Measurements from ENCODE around the gene TMEM91. TPM values are rescaled to one million over a fixed set of nuclear protein-coding genes. Genes with fewer than 3 reads are reported as not detected.
"Not testable (repeated sequence)": the region's sequence is repeated elsewhere in the genome, so short reads cannot be mapped to it uniquely, and the experiment has no call there.

TMEM91 gene
- polyA plus RNA-seq, 1 of the 3 experiments (the other 2 are of a cell fraction), result 5.7 TPM

DNA sequence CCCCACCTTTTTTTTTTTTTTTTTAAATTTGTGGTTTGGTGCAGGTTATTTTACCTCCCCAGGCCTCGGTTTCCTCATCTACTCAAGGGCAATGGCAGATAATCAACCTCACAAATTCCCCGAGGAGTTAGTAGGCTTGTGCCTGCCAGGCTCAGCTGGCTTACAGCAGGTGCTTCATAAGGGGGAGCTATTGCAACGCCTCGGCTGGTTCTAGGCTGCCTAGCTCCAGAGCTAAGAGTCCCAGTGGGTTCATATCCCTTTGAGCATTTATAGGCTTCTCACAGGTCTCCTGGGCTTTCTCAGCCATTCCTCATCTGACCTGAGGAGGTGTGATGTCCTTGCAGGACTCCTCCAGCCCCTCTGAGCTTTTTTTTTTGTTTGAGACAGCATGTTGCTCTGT is 31.9 kb downstream of the TMEM91 start:
- Histone ChIP-seq H3K27me3 (ENCODE audit: insufficient read depth) (no peaks in the 10 kb centered on the region), H3K36me3 (replicated peaks in 1 of 2; ENCODE audit: control insufficient read depth in 1 of 2, insufficient read depth in 2 of 2, low read length in 1 of 2) (peaks cover 0 to 6% of the 10 kb centered on the region in 2 experiments), H3K9me2 (no peaks in the 10 kb centered on the region), H3K9me3 (no peaks in the 10 kb centered on the region), H4K20me1 (ENCODE audit: insufficient read depth) (no peaks in the 10 kb centered on the region), H3K4me3 (ENCODE audit: low read depth in 2 of 2, low read length in 1 of 2) (no peak overlapping the region), H3K27ac (ENCODE audit: low read depth in 2 of 2, low read length in 1 of 2) (no peak overlapping the region), H3K79me2 (ENCODE audit: insufficient read depth) (no peaks in the 10 kb centered on the region), H3F3A (replicated peaks; ENCODE audit: insufficient read depth) (no peaks in the 10 kb centered on the region), H3K4me1 (ENCODE audit: control insufficient read depth in 1 of 2, insufficient read depth in 2 of 2, low read depth in 1 of 2, low read length in 1 of 2) (peaks cover 0 to 12% of the 10 kb centered on the region in 2 experiments; a peak in 1 of 4 replicates), H2AFZ (ENCODE audit: low read depth) (no peak overlapping the region), H3K9ac (no peak overlapping the region), H3K4me2 (no peak overlapping the region)
- ChIA-PET CTCF (interaction anchor here (0.6 to 1.3 kb wide), 3 partner anchors 41 to 1905 kb away, joined by 3 to 5 read pairs (median 3); no protein-coding TSS in a partner anchor), POLR2A (interaction anchor here (1.1 kb wide), 1 partner anchor 45 kb away, joined by 3 read pairs; the partner anchor contains the start of gene B9D2)
- DNase-seq, result no peak
- WGBS (ENCODE audit: low lambda C conversion rate), result 75% methylated on average over 4 of the region's 4 CpGs
- no peak for TF ChIP-seq SMC3 (IDR thresholded peaks at IDR 0.05; ENCODE audit: low read depth, low read length)
- TF ChIP-seq NRF1 (IDR thresholded peaks at IDR 0.05; ENCODE audit: low read depth, low read length), result no peak
- TF ChIP-seq MXI1 (IDR thresholded peaks at IDR 0.05; ENCODE audit: low read depth, low read length), result no peak
- TF ChIP-seq, protein P1, sequence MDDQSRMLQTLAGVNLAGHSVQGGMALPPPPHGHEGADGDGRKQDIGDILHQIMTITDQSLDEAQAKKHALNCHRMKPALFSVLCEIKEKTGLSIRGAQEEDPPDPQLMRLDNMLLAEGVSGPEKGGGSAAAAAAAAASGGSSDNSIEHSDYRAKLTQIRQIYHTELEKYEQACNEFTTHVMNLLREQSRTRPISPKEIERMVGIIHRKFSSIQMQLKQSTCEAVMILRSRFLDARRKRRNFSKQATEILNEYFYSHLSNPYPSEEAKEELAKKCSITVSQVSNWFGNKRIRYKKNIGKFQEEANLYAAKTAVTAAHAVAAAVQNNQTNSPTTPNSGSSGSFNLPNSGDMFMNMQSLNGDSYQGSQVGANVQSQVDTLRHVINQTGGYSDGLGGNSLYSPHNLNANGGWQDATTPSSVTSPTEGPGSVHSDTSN (IDR thresholded peaks at IDR 0.05), result no peak

DNA sequence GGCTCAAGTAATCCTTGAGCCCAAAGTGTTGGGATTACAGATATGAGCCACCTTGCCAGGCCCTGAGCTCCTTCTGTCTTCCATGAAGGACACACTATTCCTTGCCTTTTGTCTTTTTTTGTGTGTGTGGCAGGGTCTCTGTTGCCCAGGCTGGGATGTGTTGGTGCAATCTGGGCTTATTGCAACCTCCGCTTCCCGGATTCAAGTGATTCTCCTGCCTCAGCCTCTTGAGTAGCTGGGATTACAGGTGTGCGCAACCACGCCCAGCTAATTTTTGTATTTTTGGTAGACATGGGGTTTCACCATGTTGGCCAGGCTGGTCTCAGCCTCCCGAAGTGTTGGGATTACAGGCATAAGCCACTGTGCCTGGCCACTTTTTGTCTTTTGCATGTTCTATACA is 32.5 kb downstream of the TMEM91 start:
- not testable (repeated sequence) for H3K9me3 ChIP-seq; H3F3A ChIP-seq (replicated peaks; ENCODE audit: insufficient read depth); H3K9ac ChIP-seq; H3K9me2 ChIP-seq; H3K27ac ChIP-seq (ENCODE audit: low read depth in 2 of 2, low read length in 1 of 2); H3K27me3 ChIP-seq (ENCODE audit: insufficient read depth); H3K79me2 ChIP-seq (ENCODE audit: insufficient read depth); H4K20me1 ChIP-seq (ENCODE audit: insufficient read depth); DNase-seq; H2AFZ ChIP-seq (ENCODE audit: low read depth); H3K4me2 ChIP-seq; H3K4me3 ChIP-seq (ENCODE audit: low read depth in 2 of 2, low read length in 1 of 2)
- ChIA-PET POLR2A (interaction anchor here (1.1 kb wide), 1 partner anchor 45 kb away, joined by 3 read pairs; the partner anchor contains the start of gene B9D2), CTCF (interaction anchor here (1.2 to 1.3 kb wide), 2 partner anchors 40 to 101 kb away, joined by 3 to 5 read pairs; no protein-coding TSS in a partner anchor)
- peaks cover 0 to 12% of the 10 kb centered on the region in 2 experiments; a peak in 1 of 4 replicates for H3K4me1 ChIP-seq (ENCODE audit: control insufficient read depth in 1 of 2, insufficient read depth in 2 of 2, low read depth in 1 of 2, low read length in 1 of 2)
- peaks cover 0 to 12% of the 10 kb centered on the region in 2 experiments for H3K36me3 ChIP-seq (replicated peaks in 1 of 2; ENCODE audit: control insufficient read depth in 1 of 2, insufficient read depth in 2 of 2, low read length in 1 of 2)
- WGBS (ENCODE audit: low lambda C conversion rate), result 95% methylated on average over 5 of the region's 5 CpGs

DNA sequence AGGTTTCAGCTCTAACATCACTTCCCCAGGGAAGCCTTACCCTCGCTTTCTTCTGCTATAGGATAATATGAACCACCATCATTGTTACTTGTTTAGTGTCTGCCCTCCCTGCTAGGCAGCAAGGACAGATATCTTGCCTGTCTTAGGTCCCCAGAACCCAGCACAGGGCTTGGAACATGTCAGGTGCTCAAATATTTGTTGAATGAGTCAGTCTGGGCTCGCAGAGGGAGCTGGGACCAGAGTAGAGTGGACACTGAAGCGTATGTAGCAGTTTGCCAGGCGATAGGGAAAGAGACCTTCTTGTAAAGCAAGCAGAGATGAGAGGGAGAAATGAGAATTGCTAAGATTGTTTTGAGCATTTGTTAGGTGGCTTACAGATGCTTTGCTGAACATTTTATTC is 33.0 kb downstream of the TMEM91 start:
- Histone ChIP-seq H3K79me2 (ENCODE audit: insufficient read depth) (no peaks in the 10 kb centered on the region), H3K9ac (no peak overlapping the region), H3K36me3 (replicated peaks in 1 of 2; ENCODE audit: control insufficient read depth in 1 of 2, insufficient read depth in 2 of 2, low read length in 1 of 2) (peaks cover 0 to 16% of the 10 kb centered on the region in 2 experiments), H4K20me1 (ENCODE audit: insufficient read depth) (no peaks in the 10 kb centered on the region), H3K27ac (ENCODE audit: low read depth in 2 of 2, low read length in 1 of 2) (no peak overlapping the region), H2AFZ (ENCODE audit: low read depth) (no peak overlapping the region), H3K9me3 (no peaks in the 10 kb centered on the region), H3F3A (replicated peaks; ENCODE audit: insufficient read depth) (no peaks in the 10 kb centered on the region), H3K27me3 (ENCODE audit: insufficient read depth) (no peaks in the 10 kb centered on the region), H3K4me3 (ENCODE audit: low read depth in 2 of 2, low read length in 1 of 2) (no peak overlapping the region), H3K4me1 (ENCODE audit: control insufficient read depth in 1 of 2, insufficient read depth in 2 of 2, low read depth in 1 of 2, low read length in 1 of 2) (peaks cover 0 to 12% of the 10 kb centered on the region in 2 experiments; a peak in 1 of 4 replicates), H3K9me2 (no peaks in the 10 kb centered on the region), H3K4me2 (no peak overlapping the region)
- ChIA-PET POLR2A (no interaction called here), CTCF (interaction anchor here (1.2 to 1.3 kb wide), 2 partner anchors 40 to 101 kb away, joined by 3 to 5 read pairs; no protein-coding TSS in a partner anchor)
- 69% methylated on average over 4 of the region's 4 CpGs for WGBS (ENCODE audit: low lambda C conversion rate)
- DNase-seq, result no peak
- TF ChIP-seq, protein P2, sequence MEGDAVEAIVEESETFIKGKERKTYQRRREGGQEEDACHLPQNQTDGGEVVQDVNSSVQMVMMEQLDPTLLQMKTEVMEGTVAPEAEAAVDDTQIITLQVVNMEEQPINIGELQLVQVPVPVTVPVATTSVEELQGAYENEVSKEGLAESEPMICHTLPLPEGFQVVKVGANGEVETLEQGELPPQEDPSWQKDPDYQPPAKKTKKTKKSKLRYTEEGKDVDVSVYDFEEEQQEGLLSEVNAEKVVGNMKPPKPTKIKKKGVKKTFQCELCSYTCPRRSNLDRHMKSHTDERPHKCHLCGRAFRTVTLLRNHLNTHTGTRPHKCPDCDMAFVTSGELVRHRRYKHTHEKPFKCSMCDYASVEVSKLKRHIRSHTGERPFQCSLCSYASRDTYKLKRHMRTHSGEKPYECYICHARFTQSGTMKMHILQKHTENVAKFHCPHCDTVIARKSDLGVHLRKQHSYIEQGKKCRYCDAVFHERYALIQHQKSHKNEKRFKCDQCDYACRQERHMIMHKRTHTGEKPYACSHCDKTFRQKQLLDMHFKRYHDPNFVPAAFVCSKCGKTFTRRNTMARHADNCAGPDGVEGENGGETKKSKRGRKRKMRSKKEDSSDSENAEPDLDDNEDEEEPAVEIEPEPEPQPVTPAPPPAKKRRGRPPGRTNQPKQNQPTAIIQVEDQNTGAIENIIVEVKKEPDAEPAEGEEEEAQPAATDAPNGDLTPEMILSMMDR (IDR thresholded peaks at IDR 0.05), result no peak
- no peak for TF ChIP-seq CHD2 (IDR thresholded peaks at IDR 0.05; ENCODE audit: low read length, partially characterized antibody)
- TF ChIP-seq FOXM1 (IDR thresholded peaks at IDR 0.05; ENCODE audit: low read depth), result no peak
- TF ChIP-seq NFIC (IDR thresholded peaks at IDR 0.05; ENCODE audit: borderline replicate concordance), result no peak
- TF ChIP-seq, protein P3, sequence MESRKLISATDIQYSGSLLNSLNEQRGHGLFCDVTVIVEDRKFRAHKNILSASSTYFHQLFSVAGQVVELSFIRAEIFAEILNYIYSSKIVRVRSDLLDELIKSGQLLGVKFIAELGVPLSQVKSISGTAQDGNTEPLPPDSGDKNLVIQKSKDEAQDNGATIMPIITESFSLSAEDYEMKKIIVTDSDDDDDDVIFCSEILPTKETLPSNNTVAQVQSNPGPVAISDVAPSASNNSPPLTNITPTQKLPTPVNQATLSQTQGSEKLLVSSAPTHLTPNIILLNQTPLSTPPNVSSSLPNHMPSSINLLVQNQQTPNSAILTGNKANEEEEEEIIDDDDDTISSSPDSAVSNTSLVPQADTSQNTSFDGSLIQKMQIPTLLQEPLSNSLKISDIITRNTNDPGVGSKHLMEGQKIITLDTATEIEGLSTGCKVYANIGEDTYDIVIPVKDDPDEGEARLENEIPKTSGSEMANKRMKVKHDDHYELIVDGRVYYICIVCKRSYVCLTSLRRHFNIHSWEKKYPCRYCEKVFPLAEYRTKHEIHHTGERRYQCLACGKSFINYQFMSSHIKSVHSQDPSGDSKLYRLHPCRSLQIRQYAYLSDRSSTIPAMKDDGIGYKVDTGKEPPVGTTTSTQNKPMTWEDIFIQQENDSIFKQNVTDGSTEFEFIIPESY (IDR thresholded peaks at IDR 0.05; ENCODE audit: borderline replicate concordance, low read depth), result no peak
- TF ChIP-seq GABPA (IDR thresholded peaks at IDR 0.05; ENCODE audit: low read depth), result no peak
- no peak for TF ChIP-seq JUND (IDR thresholded peaks at IDR 0.05)
- TF ChIP-seq, protein P4, sequence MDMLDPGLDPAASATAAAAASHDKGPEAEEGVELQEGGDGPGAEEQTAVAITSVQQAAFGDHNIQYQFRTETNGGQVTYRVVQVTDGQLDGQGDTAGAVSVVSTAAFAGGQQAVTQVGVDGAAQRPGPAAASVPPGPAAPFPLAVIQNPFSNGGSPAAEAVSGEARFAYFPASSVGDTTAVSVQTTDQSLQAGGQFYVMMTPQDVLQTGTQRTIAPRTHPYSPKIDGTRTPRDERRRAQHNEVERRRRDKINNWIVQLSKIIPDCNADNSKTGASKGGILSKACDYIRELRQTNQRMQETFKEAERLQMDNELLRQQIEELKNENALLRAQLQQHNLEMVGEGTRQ (IDR thresholded peaks at IDR 0.05; ENCODE audit: borderline replicate concordance, low read depth, low read length), result no peak
- TF ChIP-seq RCOR1 (IDR thresholded peaks at IDR 0.05; ENCODE audit: low read length), result no peak
- TF ChIP-seq SIN3A (IDR thresholded peaks at IDR 0.05; ENCODE audit: borderline replicate concordance, low read depth, low read length), result no peak
- no peak for TF ChIP-seq YY1 (IDR thresholded peaks at IDR 0.05; ENCODE audit: low read depth)
- TF ChIP-seq FOSL2 (IDR thresholded peaks at IDR 0.05; ENCODE audit: borderline replicate concordance, low read depth), result no peak; the same call in 1 of the 2 replicates
- TF ChIP-seq MXI1 (IDR thresholded peaks at IDR 0.05; ENCODE audit: low read depth, low read length), result no peak
- TF ChIP-seq RXRA (IDR thresholded peaks at IDR 0.05; ENCODE audit: borderline replicate concordance, low read depth), result no peak

All from SK-N-SH (cell line).